Stimulated activated CD8-positive, alpha-beta memory T cell treated with anti-CD3 and anti-CD28 coated beads, Interleukin-2, amount 100 ng/mL, for 1 hour (primary cell): ENCODE results near the gene HDHD3.
A peak's percentile ranks its signal among the peaks of the same experiment; 100 is the strongest.
"Not testable (repeated sequence)": the region's sequence is repeated elsewhere in the genome, so short reads cannot be mapped to it uniquely, and the experiment has no call there.

Experiments
- DNase-seq, 2 donors: peaks; one replicate each; pipeline ENCODE4 v3.0.0-alpha.2; 2020; ENCODE audit warnings: low read depth in 2 of 2

The HDHD3 gene

DNA sequence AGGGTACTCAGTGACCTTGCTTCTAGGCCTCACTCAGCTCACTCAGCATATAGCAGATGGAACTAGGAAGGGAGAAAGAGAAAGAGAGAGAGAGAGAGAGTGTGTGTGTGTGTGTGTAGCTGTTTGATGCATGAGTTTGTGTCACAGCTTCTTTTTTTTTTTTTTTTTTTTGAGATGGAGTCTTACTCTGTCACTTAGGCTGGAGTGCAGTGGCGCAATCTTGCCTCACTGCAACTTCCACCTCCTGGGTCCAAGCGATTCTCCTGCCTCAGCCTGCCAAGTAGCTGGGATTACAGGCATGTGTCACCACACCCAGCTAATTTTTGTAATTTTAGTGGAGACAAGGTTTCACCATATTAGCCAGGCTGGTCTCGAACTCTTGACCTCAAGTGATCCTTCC is 11.1 kb downstream of the HDHD3 start:
- DNase-seq, result not testable (repeated sequence)

DNA sequence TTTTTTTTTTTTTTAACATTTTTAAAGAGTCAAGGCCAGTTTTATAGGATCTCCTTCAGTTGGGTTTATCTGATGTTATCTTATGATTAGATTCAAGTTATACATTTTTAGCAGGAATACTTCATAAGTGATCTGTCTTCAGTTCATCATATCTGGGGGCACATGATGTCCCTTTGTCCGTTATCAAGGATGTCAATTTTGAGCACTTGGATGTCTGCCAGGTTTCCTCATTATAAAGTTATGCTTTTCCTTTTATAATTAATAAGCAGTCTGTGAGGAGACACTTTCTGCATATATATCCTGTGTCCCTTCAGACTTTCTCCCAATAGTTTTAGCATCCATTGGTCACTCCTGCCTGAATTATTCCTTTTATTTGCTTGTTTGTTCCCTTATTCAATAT is 11.8 kb downstream of the HDHD3 start:
- no peak for DNase-seq

DNA sequence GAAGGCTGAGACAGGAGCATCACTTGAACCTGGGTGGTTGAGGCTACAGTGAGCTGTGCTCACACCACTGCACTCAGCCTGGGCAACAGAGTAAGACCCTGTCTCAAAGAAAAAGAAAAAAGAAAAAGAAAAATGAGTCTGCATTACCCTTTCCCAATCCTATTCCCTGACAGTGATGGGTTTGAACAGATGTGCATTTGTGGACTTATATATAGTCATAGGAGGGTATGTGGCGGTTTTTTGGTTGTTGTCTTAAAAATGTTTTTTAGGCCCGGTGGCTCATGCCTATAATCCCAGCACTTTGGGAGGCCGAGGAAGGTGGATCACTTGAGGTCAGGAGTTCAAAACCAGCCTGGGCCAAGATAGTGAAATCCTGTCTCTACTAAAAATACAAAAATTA is 13.4 kb downstream of the HDHD3 start:
- DNase-seq, result no peak

DNA sequence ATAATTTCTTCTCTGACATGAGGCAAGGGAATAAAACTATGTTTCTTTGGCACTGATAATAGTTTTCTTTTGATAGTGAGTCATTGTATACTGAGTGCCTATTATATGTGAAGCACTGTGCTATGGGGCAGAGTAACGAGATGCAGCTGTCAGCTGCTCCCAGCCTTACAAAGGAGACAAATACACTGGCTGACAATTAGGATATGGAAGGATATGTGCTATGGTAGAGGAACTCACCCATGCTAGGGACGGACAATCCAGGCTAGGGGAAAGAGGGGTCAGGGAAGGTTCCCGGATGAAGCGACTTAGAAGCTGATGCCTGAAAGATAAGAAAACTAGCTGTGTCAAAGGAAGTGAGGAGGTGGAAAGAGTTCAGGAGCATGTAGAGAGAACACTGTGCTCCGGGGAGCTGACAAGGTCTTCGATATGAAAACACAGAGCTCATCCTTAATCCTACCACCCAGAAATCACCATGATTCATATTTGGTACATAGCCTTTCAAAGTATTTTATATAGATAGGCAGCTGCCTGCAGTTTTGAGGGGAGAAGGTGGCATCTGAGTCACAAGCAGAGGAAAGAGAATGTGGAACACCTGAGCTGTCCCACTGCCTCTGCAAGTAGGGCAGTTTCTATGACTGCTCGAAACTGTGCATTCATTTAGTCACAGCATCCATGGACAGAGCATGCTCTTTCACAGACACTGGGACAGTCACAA is 15.3 kb downstream of the HDHD3 start:
- no peak for DNase-seq

DNA sequence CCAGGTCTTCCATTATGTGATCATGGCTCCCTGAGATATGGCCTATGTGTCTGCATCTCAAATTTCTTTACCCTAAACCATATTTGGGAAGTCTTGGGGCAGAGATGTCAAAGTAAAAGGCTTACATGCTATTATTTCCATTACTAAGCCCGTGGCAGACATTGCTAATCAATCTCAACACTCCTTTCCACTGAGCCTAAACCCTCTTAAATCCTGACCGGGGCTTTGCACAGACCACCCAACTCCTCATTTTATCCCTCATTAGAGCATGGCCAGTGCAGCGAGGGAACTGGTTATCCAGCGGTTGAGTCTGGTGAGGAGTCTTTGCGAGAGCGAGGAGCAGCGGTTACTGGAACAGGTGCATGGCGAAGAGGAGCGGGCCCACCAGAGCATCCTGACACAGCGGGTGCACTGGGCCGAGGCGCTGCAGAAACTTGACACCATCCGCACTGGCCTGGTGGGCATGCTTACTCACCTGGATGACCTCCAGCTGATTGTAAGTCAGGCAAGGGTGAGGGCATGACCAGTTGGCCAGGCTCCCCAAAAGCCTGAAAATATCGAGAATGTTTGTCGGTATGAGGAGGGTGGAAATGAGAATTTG is 16.4 kb downstream of the HDHD3 start:
- DNase-seq, result no peak

DNA sequence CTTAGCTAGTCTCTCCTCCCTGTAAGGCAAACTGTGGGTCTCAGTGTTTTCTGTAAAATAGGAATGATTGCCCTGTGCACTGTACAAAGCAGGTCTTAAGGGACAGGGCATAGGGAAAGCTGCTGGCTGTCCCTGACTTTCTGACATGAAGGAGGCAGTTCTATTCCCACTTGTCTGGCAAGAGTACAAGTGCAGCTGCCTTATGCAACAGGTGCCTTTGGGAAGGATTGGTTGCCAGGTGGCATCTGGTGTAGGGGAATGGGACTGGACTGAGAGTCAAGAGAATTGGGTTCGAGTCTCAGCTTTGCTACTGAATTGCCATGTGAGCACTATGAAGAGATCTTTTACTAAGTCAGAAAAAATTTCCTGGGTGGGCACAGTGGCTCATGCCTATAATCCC is 17.4 kb downstream of the HDHD3 start:
- no peak for DNase-seq

DNA sequence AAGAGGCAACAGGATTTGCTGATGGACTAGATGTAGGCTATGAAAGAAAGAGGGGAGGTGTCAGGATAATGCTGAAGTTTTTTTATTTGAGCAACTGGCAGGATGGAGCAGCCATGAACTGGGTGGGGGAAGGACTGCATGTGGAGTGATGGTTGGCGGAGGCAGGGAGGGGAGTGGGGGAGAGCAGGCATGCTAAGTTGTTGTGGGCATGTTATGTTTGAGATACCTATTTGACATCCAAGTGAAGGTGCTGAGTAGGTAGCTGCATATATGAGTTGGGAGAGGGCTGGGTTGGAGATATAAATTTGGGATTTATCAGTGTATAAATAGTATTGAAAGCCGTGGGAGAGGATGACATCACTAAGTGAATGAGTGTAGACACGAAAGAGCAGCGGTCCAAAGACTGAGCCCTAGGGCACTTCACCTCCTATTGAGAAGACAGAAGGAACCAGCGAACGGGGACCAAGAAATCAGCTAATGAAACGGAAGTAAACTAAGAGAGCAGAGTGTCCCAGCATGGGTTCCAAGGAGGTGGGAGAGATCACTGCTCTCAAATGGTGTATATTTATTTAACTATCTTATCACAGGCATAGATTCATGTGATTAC is 20.0 kb downstream of the HDHD3 start:
- DNase-seq, result no peak

DNA sequence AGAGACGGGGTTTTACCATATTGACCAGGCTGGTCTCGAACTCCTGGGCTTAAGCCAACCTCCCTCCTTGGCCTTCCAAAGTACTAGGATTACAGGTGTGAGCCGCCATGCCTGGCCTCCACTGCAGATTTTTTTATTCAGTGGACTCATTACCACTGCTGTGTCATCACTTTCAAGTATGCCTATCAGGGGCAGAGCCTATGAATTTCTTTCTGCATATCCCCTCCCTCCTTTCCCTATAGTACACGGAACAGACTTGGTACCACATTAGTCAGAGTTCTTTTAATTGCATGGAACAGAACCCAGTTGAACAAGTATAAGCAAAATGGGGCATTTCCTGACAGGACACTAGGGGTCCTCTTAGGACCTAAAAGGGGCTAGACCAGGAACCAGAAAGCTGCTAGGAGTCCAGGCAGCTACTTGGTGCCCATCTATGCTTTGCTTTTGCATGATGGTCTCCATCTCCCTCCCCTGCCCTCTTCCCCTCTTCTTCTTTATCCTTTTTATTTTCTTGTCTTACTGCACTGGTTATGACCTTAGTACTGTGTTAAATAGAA is 21.7 kb downstream of the HDHD3 start:
- DNase-seq, result no peak

DNA sequence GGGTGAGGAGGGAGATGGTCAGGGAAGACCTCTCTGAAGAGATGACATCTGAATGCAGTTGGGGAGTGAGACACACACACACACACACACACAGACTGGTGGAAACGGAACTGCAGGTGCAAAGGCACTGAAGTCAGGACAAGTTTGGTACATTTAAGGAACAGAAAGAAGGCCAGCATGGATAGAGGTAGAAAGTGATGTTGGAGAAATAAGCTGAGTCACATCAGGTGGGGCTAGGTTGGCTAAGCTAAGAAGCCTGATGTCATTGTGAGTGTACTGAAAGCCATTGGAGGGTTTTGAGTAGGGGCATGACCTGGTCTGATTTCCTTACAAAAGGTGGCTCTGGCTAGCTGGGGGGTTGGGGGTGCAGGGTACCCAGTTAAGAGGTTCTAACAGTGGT is 24.4 kb downstream of the HDHD3 start:
- DNase-seq, result no peak

DNA sequence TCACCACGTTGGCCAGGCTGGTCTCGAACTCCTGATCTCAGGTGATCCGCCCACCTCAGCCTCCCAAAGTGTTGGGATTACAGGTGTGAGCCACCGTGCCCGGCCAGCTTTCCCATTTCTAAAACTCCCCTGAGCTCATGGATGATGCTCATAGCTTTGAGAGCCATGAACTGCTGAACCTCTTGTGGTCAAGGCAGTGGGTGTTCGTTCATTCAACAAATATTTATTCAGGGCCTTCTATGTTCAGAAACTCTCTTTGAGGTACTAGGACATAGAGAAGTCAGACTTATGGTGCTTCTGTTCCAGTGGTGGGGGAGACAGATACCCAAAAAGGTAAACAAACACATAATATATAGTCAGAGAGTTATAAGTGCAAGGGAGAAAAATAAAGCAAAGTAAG is 24.8 kb downstream of the HDHD3 start:
- DNase-seq, result no peak

DNA sequence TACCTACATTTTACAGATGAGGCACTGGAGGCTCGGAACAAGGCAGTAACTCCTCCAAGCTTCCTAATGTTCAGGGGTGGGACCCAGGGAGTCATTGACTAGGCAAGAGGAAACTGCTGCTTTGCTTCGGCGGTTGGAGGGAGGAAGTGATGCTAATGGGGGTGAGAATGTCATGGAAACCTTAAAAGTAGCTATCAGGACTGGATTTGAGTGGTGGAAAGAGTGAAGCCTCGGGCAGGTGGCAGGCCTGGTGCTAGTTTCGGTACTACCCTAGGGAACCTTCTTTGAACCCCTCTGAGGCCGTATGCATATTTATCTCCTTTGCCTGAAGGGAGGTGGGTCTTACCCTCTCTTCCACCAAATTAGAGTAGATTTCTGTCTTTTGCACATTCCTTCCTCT is 25.8 kb downstream of the HDHD3 start:
- no peak for DNase-seq

DNA sequence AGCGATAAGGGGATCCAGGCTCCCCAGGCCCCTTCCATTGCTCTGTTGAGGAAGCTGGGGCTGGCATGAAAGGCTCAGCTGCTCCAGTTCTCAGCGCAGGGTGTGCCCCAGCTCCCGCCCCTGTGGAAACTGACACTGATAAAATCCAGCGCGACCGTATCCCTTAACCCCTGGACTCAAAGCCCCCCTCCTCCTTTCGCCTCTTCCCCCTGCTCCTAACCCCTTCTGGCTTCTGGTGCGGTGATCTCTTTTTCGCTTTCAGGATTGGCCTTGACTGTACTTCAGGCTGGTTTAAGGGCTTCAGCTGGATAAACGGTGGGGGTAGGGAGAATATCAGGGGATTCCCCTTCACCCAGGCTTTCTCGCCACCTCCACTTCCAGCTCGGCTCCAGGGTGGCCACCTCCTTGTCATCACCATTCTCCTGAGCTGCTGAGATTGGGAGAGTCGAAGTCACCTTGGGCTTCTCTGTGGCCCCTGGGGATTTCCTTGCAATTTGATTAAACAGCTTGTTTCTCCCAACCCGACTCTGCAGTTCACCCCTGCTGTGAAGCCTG is 26.6 kb downstream of the HDHD3 start:
- DNase-seq, result no peak

DNA sequence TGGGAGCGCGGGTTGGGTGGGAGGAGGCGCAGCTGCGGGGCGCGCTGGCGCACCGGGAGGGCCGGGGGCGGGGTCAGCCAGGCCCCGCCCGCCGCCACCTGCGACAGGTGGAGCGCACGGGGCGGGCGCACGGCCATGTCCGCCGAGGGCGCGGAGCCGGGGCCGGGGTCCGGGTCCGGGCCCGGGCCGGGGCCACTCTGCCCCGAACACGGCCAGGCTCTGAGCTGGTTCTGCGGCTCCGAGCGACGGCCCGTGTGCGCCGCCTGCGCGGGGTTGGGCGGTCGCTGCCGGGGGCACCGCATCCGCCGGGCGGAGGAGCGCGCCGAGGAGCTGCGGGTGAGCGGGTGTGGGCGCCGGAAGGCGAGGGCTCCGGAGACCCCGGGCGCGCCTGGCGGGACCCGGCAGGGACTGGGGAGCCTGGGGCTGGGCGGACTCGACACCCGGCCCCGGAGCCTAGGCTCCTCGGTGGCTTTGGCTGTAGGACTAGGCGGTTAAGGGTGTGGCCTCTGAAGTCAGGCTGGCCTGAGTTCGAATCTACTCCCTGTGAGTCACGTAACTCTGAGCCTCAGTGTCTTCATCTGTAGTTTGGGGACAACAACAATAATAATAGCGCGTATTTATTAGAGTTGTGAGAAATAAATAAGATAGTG is 27.2 kb downstream of the HDHD3 start, which contains the start of gene BSPRY:
Gene BSPRY (plus strand): TSS at position 97 of the 650 bp plus-strand sequence. CDS start 39 bp downstream, at position 136.
- DNase-seq, result no peak

DNA sequence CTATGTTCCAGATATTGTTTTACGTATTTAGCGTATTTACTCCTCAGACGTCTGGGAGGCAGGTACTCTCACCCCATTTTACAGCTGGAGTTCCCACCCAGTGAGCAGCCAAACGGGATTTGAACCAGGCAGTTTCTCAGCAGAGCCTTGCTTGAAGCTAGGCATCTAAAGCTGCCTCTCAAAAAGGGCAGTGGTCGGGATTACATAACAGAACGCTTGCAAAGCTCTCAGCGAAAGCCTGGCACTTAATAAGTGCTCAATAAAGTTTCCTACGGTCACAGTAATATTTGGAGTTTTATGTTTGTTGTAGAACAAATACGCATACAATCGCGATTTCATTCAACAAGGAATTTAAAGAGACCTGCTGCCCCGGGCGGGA is 27.7 kb downstream of the HDHD3 start:
- no peak for DNase-seq

DNA sequence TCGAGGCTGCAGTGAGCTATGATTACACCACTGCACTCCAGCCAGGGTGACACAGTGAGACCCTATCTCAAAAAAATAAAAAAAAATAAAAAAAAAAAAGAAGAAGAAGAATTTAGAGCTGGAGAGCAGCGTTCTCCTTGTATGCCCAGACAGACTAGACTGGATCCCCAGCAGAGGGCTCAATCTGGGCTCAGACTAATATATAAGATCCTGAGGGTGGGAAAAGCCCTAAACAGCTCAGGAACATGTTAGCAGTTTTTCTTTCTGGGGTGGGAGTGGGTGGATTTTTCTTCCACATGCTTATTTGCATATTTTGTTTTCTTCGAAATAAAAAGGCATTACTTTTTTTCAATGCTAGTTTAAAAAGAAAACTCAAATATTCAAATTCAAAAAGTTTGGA is 28.3 kb downstream of the HDHD3 start:
- no peak for DNase-seq

DNA sequence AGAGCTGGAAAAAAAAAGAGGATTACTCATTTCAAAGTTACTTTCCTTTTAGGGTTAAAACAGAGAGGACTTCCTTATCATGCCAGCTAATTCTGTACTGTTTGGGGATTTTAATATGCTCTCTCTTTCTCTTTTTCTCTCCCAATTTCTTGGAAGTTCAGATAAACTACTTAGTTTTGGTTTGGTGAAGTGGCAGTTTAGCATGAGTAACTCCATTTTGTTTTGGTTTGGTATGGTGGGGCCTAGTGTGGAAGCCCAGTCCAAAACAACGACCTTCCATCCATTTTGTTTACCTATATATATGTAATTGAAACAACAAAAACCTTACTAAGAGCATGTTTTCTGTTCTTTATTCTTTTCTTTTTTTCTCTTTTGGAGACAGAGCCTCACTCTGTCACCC is 31.1 kb downstream of the HDHD3 start:
- DNase-seq, result no peak

DNA sequence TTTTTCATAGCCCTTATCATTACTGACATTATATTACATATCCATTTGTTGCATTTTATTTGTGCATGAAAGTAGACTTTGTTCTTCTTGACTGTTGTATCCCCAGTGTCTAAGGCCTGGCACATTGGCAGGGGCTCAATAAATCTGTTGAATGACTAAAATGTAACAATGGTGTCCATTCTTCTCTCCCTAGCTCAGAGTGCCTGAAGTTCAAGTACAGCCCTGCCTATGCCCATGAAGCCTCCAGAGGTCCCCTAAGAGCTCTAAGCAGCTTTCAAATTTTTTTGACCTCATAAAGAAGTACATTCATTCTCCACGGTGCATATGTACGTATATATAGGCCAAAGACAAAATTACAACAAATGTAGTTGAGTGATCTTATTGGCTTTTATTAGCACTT is 31.6 kb downstream of the HDHD3 start:
- no peak for DNase-seq

DNA sequence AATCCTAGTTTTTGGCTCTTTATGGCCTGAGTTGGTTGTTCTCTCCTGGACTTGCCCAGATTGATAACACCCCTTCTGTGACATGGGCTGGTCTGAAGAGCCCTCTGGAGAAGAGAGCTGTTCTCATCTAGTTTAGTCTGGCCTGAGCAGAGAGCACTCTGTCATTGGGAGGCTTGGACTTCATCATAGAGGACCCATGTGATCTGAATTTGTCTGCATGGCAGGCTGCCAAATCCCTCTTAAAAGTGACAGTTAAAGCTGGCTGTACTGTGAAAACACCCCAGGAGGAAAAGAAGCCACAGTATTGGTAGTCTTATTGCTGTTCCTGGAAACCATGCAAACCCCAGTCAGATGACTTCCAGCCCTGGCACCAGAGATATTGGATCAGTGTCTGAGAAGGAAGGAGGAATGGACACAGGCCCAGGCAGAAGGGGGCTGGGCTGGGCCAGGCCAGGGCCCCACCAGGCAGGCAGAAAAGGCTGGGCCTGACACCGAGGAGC is 33.0 kb downstream of the HDHD3 start:
- no peak for DNase-seq

DNA sequence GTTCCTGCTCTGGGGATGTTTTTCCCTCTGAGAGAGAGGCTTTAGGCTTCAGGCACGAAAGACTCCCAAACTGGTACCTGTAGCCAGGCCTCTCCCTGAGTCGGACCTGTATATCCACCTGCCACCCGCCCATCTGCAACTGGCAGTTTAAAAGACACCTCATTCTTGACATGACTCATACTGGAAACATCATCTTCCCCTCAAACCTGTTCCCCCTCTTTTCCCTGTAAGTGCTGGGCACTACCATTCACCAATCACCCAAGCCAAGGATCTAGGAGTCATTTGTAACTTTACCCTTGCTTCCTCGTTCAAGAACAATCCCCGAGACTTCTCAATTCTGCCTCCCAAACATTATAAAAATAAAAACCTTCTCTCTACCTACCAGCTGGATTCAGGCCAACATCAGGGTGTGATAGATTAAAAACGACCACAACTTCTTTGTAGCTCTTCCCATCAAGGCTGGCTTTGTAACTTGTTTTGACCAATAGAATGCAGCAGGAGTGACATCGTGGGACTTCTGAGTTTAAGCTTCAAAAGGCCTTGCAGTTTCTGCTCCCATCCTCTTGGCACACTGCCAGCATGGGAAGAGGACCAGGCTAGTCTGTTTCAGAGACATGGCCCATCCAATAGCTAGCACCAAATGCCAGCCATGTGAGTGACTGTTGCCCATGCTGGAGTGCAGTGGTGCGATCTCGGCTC is 34.9 kb downstream of the HDHD3 start:
- no peak for DNase-seq

DNA sequence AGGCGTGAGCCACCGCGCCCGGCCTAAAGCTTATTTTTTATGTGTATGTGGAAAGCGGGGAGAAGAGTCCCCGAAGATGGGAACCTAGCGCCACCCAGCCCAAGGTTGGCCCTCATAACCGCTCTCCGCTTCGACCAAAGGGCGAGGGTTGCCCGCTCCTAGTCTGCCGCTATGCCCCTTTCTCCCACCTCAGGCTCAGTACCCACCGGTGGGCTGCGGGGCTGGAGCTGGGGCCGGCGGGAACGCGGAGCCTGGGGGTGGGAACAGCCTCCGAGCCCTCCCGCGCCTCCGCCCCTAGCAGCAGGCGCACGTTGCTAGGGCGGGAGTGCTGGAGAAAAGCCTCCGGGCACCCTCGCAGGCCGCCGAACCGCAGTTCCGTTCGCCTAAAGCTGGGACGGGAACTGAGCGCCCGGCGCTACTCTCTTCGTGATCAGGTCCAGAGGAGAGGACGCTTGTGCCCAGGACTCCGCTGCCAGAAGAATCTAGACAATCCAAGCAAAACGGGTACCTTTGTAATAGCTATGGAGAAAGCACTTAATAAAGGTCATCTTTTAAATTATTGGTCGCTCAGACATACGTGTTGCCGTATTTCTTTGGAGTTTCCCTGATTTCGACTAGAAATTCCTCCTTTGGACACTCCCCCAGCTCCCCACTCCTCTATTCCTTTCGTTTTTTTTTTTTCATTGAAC is 36.6 kb downstream of the HDHD3 start, which contains the start of gene WDR31:
Gene WDR31 (minus strand): TSS at position 265 of the 689 bp plus-strand sequence. CDS start 8,253 bp downstream, outside the sequence.
- DNase-seq, result peak; percentile 60 to 69

DNA sequence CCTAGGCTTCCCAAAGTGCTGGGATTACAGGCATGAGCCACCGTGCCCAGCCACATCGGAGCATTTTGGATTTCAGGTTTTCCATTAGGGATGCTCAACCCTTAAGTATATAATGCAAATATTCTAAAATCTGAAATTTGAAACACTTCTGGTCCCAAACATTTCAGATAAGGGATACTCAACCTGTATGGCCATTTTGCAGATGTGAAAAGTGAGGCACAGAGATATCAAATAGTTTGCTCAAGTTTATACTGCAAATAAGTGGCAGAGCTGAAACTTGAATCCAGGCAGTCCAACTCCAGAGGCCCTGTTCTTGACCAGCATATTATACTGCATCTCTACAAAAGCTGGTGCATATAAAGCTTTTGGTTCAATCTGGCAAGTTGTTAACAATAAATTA is 39.1 kb downstream of the HDHD3 start:
- DNase-seq, result no peak
